Neural cell (in vitro differentiated cells): ENCODE results near the gene NUDC. TPM values are rescaled to one million over a fixed set of nuclear protein-coding genes. Genes with fewer than 3 reads are reported as not detected.

ENCODE experiments used
- H2AFZ ChIP-seq: fragments of 200-600, 300-800 bp; sonication (generic), shearing (Covaris generic); 2 replicates; pipeline ENCODE4 v1.6.0; 2014; ENCODE audit warnings: low read depth, mild to moderate bottlenecking, antibody characterized with exemption, low read length, moderate library complexity
- H3F3A ChIP-seq: fragments of 200-600 bp; shearing (Covaris generic); 2 replicates; pipeline ENCODE4 v1.6.1; 2016; ENCODE audit warnings: mild to moderate bottlenecking, moderate library complexity, mixed read lengths, antibody characterized with exemption, low read length; ENCODE audit not compliant: insufficient read depth, poor library complexity, severe bottlenecking
- H3K27ac ChIP-seq: fragments of 200-600, 300-800 bp; sonication (generic), shearing (Covaris generic); 2 replicates; pipeline ENCODE4 v1.5.1; 2014; ENCODE audit warnings: mild to moderate bottlenecking, low read length, moderate library complexity
- H3K27me3 ChIP-seq: fragments of 300-800, 200-600 bp; sonication (generic), shearing (Covaris generic); 2 replicates; pipeline ENCODE4 v1.6.0; 2014; ENCODE audit warnings: mild to moderate bottlenecking, low read depth, low read length, moderate library complexity; ENCODE audit not compliant: insufficient read depth
- H3K36me3 ChIP-seq: fragments of 300-800, 200-600 bp; sonication (generic), shearing (Covaris generic); 2 replicates; pipeline ENCODE4 v1.5.1; 2014; ENCODE audit warnings: mild to moderate bottlenecking, antibody characterized with exemption, low read length, moderate library complexity; ENCODE audit not compliant: insufficient read depth
- H3K4me2 ChIP-seq: fragments of 300-800, 200-600 bp; sonication (generic), shearing (Covaris generic); 2 replicates; pipeline ENCODE4 v1.6.0; 2014; ENCODE audit warnings: mild to moderate bottlenecking, low read length
- H3K4me3 ChIP-seq: fragments of 300-800, 200-600 bp; sonication (generic), shearing (Covaris generic); 2 replicates; pipeline ENCODE4 v1.5.1; 2014; ENCODE audit warnings: mild to moderate bottlenecking, low read length, moderate library complexity
- H3K79me2 ChIP-seq: fragments of 200-600 bp; shearing (Covaris generic); replicated peaks from 2 replicates; pipeline ENCODE4 v1.6.0; 2014; ENCODE audit warnings: mild to moderate bottlenecking, low read length, moderate library complexity; ENCODE audit not compliant: insufficient read depth
- H3K9ac ChIP-seq: fragments of 300-800, 200-600 bp; sonication (generic), shearing (Covaris generic); 2 replicates; pipeline ENCODE4 v1.6.1; 2016; ENCODE audit warnings: mild to moderate bottlenecking, low read length, mixed read lengths
- H3K9me2 ChIP-seq: fragments of 200-600 bp; shearing (Covaris generic); 2 replicates; pipeline ENCODE4 v1.6.1; 2016; ENCODE audit warnings: mild to moderate bottlenecking, low read length, mixed read lengths; ENCODE audit not compliant: insufficient read depth
- H3K9me3 ChIP-seq: fragments of 200-600, 300-800 bp; sonication (generic), shearing (Covaris generic); 2 replicates; pipeline ENCODE4 v1.6.1; 2016; ENCODE audit warnings: mild to moderate bottlenecking, mixed run types, low read length, moderate library complexity, mixed read lengths
- H4K20me1 ChIP-seq: fragments of 200-600 bp; shearing (Covaris generic); 2 replicates; pipeline ENCODE4 v1.6.1; 2016; ENCODE audit warnings: mild to moderate bottlenecking, mixed run types; ENCODE audit not compliant: insufficient read depth
- CTCF ChIP-seq: fragments of 450-650 bp; IDR thresholded peaks from 2 replicates; pipeline ENCODE4 v1.5.1; 2014; ENCODE audit warnings: antibody characterized with exemption, mild to moderate bottlenecking, moderate library complexity; ENCODE audit not compliant: poor library complexity, severe bottlenecking
- EP300 ChIP-seq: fragments of 450-650 bp; conservative IDR thresholded peaks from 2 replicates; pipeline ENCODE4 v1.6.1; 2014; ENCODE audit warnings: antibody characterized with exemption, mild to moderate bottlenecking, moderate library complexity; ENCODE audit not compliant: poor library complexity, severe bottlenecking
- EZH2 ChIP-seq: fragments of 200-600, 300-800 bp; shearing (Covaris generic), sonication (generic); IDR thresholded peaks from 2 replicates; pipeline ENCODE4 v1.6.1; 2014; ENCODE audit warnings: antibody characterized with exemption, low read length, borderline replicate concordance, mild to moderate bottlenecking; ENCODE audit not compliant: insufficient read depth, poor library complexity, severe bottlenecking
- MXI1 ChIP-seq: fragments of 450-650 bp; conservative IDR thresholded peaks from 2 replicates; pipeline ENCODE4 v1.6.1; 2014; ENCODE audit warnings: antibody characterized with exemption, mild to moderate bottlenecking; ENCODE audit not compliant: poor library complexity, severe bottlenecking
- POLR2AphosphoS5 ChIP-seq: IDR thresholded peaks from 2 replicates; pipeline ENCODE4 v1.6.1; 2012
- RAD21 ChIP-seq: fragments of 450-650 bp; conservative IDR thresholded peaks from 2 replicates; pipeline ENCODE4 v1.6.1; 2014; ENCODE audit warnings: antibody characterized with exemption, mild to moderate bottlenecking, moderate library complexity
- REST ChIP-seq: IDR thresholded peaks from 2 replicates; pipeline ENCODE4 v1.6.1; 2012; ENCODE audit warnings: borderline replicate concordance
- SMC3 ChIP-seq: fragments of 450-650 bp; conservative IDR thresholded peaks from 2 replicates; pipeline ENCODE4 v1.6.1; 2014; ENCODE audit warnings: antibody characterized with exemption, mild to moderate bottlenecking, moderate library complexity; ENCODE audit not compliant: poor library complexity
- TAF1 ChIP-seq: IDR thresholded peaks from 2 replicates; pipeline ENCODE4 v1.6.1; 2012; ENCODE audit warnings: low read depth
- polyA plus RNA-seq: library from polyadenylated mRNA; depleted of rRNA; stranded (reverse); fragments of >200 nt; gene quantifications from 2 replicates; pipeline ENCODE4 v1.2.3, GENCODE V29; 2014

NUDC gene
- polyA plus RNA-seq, 1 donor from 2014 or later: 20.6 TPM

GRCh38 chr1:26909951-26910342 lies 11.6 kb upstream of the NUDC start:
- Histone ChIP-seq H3K9me3 (no peaks in the 10 kb centered on the region), H3K9ac (no peak overlapping the region), H3K27ac (no peak overlapping the region), H3K4me3 (no peak overlapping the region), H3K36me3 (no peaks in the 10 kb centered on the region), H3K27me3 (no peaks in the 10 kb centered on the region), H3F3A (no peaks in the 10 kb centered on the region), H2AFZ (no peak overlapping the region), H4K20me1 (no peaks in the 10 kb centered on the region), H3K4me2 (no peak overlapping the region), H3K79me2 (no peaks in the 10 kb centered on the region), H3K9me2 (no peaks in the 10 kb centered on the region)
- TF ChIP-seq SMC3 (no peak), EP300 (no peak), TAF1 (no peak), MXI1 (no peak), RAD21 (no peak), EZH2 (no peak), POLR2AphosphoS5 (no peak), REST (no peak), CTCF (no peak)

- TF ChIP-seq TAF1 (no peak), EP300 (no peak), RAD21 (no peak), POLR2AphosphoS5 (no peak), CTCF (no peak), SMC3 (no peak), REST (no peak), EZH2 (no peak), MXI1 (no peak)
- Histone ChIP-seq H3K36me3 (no peaks in the 10 kb centered on the region), H3F3A (no peaks in the 10 kb centered on the region), H3K9ac (no peak overlapping the region), H3K9me2 (no peaks in the 10 kb centered on the region), H3K27ac (no peak overlapping the region), H4K20me1 (no peaks in the 10 kb centered on the region), H3K4me3 (no peak overlapping the region), H2AFZ (no peak overlapping the region), H3K27me3 (no peaks in the 10 kb centered on the region), H3K4me2 (no peak overlapping the region), H3K79me2 (no peaks in the 10 kb centered on the region), H3K9me3 (no peaks in the 10 kb centered on the region)
These were observed 11.0 kb upstream of the NUDC start for GRCh38 chr1:26910343-26911160.
